DMS79 treated with DMSO at 0.1 percent for 48 hours (cell line): ENCODE measurements around the gene EVA1A.

Source experiments
- DNase-seq: peaks from one replicate; lab custom pipeline; 2025; lab: John Stamatoyannopoulos, UW

The EVA1A gene

GRCh38 chr2:75560768-75561565, at the start of gene EVA1A:
Gene EVA1A (minus strand): TSS chr2:75560939. CDS start chr2:75518140, 42,799 bp downstream.
- peak; percentile 4 for DNase-seq

- DNase-seq, result no peak
These were observed 49.3 kb upstream of the EVA1A start for GRCh38 chr2:75609937-75610508.

- no peak for DNase-seq
These were observed 48.6 kb upstream of the EVA1A start for GRCh38 chr2:75609334-75609689.

DNA sequence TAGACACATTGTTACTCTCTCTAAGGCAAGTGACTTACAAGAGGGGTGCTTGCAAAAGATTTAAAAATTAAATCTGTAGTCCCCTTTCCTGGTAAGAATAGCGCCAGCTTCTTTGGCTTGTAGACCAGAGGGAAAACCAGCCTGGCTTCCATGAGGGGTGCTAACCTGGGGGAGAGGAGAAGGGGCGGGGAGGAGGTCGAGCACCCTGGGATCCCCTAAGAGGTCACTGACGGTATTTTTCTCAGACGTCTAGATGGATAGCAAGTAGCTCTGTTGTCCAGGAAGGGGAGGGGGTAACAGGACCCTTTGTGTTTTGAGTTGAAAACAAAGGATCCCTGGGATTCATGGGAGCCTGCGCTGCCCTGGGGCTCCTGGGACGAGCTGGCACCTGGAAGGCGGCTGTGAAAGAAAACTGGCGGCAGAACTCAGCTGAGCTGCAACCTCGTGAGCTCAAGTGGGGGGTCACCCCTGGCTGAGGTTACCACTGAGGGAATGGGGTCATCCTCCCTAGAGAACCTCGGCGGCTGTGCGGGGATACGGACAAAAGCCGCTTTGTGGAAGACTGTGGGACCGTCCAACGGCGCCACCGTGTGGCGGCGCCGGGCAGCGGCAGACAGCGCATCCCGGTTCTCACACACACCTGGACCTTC, 48.1 kb upstream of the EVA1A start:
- DNase-seq, result peak; percentile 66

GRCh38 chr2:75607988-75608683, 47.4 kb upstream of the EVA1A start:
- DNase-seq, result no peak

- no peak for DNase-seq
These were observed 46.7 kb upstream of the EVA1A start for GRCh38 chr2:75607400-75607798.

DNA sequence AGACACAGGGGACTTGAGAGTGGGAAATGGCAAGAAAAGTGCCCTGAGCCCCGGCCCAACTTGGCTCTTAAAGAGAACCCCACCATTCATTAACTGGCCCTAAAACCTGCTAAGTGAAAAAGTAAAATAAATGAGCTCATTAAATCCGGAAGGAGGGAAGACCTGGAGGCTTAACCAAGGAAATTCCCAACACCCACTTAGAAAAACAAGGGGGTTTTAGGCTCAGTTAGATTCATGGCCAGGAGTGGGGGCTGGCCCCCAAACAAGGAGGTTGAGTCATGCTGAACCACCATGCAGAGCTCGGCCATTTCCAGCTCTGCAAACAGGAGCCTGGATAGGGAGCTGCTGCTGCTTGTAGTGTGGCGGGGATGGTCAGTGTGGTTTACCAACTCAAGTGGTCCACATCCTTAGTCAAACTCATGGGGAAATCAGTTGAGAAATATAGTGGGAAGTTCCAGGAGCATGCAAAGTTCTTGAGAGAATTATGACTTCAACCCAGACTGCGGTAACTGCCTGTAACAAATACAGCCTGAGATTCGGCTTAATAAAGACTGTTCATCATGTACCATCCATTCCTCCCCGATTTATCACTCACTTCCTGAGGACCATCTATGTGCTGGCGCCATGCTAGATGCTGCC, 46.1 kb upstream of the EVA1A start:
- no peak for DNase-seq

DNA sequence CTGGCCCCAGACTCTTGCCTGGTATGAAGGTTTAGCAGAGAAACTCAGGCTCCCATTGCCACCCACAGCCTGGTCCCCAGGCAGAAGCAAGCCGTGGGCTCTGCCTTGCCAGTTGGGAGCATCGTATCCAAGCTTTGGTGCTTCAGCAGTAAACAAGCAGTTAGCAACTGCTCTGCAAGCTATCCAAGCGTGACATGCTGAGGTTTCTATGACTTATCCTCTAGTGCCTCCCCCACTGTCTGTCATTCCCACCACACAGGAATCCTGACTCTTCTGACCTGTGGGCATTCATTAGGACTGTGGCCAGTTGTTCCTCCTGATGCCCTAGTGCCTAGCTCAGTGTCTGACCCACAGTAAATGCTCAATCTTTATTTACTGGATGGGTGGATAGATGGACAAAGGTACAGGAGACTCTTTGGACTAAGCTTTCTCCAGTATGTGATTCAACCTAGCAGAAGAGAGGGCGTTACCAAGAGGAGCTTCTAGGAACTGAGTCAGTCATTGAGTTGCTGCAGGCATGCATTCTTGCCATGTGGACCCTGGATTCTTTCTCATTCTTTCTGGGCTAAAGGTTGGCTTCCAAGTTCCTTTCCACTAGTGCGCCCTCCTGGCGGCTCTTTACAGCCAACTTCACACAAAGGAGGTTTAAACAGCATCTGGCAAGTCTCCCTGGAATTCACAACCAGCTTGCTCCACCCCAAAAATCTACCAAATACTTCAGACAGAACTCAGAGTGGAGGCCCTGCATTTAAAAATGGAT, 45.2 kb upstream of the EVA1A start:
- DNase-seq, result peak; percentile 25

DNA sequence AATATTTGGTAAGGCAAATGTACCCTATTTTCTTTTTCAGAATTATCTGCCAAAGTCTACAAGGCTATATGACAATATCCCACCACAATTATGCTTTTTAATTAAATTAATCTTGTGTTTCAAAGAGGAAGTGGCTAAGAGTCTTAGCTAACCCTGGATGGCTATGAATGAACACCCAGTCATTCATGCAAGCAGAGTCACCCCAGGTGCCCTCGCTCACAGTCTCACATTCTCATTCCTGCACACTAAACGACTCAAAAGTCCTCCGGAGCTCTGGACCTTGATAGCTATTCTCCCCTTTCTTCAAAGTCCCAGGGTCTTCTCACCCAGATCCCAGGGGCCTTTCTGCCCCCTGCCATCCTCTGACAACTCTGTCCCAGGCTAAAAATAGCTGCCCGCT, 43.7 kb upstream of the EVA1A start:
- DNase-seq, result no peak

DNA sequence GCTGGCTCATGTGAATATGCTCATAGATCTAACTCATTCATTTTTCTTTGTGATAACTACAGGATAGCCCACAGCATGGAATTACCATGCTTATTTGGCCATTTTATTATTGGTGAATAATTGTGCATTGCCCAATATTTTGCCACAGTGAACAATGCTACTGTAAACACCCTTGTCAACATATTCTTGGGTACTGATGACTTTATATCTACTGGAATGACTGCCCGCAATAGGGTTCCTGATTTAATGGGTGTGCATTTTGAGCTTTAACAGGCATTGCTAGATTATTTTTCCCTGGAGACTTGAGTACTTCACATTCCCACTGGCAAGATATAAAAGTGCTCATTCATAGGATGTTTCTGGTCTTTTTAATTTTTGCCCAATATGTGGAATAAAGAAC, 42.7 kb upstream of the EVA1A start:
- no peak for DNase-seq

DNA sequence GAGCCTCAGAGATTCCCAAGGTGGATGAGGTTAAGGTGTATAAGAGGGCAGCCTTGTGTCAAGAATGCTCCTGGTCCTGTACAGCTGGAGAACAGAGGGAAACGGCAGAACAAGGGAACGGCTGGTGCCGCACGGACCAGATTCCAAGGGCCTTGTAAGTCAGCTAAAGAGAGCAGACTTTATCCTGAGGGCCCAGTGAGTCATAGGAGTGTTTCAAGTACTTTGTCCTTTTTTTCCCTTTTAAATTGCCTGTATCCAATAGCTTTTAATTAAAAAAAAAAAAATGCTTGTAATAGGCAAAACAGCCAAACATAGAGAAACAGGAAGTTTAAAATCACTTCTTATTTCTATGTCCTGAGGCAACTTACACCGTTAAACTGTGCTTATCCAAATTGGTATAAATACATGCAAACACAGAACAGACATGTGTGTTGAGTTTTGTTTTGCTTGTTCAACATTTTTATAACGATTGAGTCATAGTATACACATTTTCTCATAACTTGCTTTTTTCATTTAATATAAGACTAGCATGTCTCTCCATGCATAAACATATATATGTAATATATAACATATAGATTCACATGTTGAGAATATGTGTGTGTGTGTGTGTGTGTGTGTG, 42.1 kb upstream of the EVA1A start:
- DNase-seq, result peak; percentile 34

DNA sequence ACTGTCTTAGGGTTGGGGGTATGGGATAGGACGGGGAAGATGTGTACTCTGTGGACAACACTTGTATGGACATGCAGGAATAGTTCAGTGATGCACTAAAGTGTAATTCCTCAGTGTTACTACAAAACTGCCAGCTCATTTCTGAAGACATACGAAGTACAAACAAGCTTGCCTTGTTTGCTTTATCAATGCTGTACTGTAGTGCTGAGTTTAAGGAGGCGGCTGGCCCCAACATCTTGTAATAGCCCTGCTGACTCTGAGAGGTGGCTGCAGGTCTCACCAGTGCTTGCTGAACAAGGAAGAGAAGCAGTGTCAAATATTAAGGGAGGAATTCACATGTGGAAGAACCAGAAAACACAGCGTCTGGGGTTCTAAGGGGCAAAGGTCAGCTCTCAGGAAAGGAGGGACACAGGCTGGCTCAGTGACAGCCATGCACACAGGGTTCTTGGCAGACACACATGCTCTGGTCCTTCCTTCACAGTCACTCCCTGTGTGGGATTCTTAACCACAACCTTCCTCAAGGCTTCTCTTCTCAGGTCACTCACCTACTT, 39.8 kb upstream of the EVA1A start:
- DNase-seq, result no peak

- DNase-seq, result no peak
These were observed 37.9 kb upstream of the EVA1A start for GRCh38 chr2:75598589-75599155.

DNA sequence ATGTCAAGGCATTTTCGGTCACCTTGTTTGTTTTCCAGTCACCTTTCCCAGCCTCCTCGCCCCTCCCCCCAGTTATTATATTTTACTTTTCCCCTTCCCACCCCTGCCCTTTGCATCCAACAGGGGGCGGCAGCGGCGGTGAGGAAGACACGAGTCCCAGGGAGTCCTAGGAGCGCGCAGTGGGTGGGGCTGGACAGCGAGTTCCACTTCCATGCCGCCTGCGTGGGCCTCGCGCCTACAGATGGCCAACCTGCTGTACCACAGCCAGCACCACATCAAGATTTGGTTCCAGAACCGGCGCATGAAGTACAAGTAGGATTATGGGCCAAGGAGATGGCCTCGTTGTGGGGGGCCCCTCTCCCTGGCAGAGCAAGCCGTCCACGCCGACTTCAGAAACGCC, 37.2 kb upstream of the EVA1A start:
- no peak for DNase-seq

DNA sequence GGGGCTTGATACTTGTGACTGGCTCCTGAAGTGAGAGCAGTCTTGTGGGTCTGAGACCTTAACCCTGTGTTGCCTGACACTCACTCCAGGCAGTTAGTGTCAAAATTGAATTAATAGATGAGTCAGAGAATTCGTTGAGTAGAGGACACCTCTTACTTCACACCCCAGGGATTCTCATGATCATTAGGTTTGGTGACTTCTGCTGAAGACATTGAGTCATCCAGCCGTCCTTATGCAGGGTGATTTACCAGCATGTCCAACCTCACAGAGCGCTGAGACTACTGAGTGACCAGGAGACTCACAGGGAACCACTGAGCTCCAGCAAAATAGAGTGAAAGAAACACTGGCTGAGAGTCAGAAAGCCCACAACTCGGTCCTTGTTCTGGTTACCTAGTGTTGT, 36.0 kb upstream of the EVA1A start:
- DNase-seq, result no peak

- DNase-seq, result no peak
These were observed 35.0 kb upstream of the EVA1A start for GRCh38 chr2:75595541-75596395.

- no peak for DNase-seq
These were observed 33.9 kb upstream of the EVA1A start for GRCh38 chr2:75594596-75594995.

- no peak for DNase-seq
These were observed 32.1 kb upstream of the EVA1A start for GRCh38 chr2:75592888-75593287.

GRCh38 chr2:75592030-75592429, 31.3 kb upstream of the EVA1A start:
- DNase-seq, result no peak
